RWPE2 (cell line): ENCODE results near the gene VGLL4.
A peak's percentile ranks its signal among the peaks of the same experiment; 100 is the strongest.

Source experiments
- ATAC-seq: fragments of 200-7000 bp; cut with Tn5 transposase; 3 replicates; pipeline ENCODE4 v1.9.1; 2021; ENCODE audit warnings: low read depth
- DNase-seq: peaks from one replicate; pipeline ENCODE4 v3.0.0-alpha.2; 2020; ENCODE audit warnings: low spot score
- H3K27ac ChIP-seq: fragments of 450-650 bp; 2 replicates; pipeline ENCODE4 v1.5.1; 2017; ENCODE audit warnings: mild to moderate bottlenecking; ENCODE audit not compliant: poor library complexity, severe bottlenecking
- H3K27me3 ChIP-seq: fragments of 250-450 bp; sonication (Bioruptor Pico); 2 replicates; pipeline ENCODE4 v1.5.1; 2021; ENCODE audit warnings: mild to moderate bottlenecking, moderate library complexity; ENCODE audit not compliant: insufficient read depth, poor library complexity, severe bottlenecking
- H3K36me3 ChIP-seq: fragments of 250-450 bp; sonication (Bioruptor Pico); 2 replicates; pipeline ENCODE4 v1.5.1; 2020; ENCODE audit warnings: low read depth, mild to moderate bottlenecking, moderate library complexity
- H3K4me1 ChIP-seq: fragments of 250-450 bp; sonication (Bioruptor Pico); 2 replicates; pipeline ENCODE4 v1.5.1; 2021; ENCODE audit warnings: mild to moderate bottlenecking, moderate library complexity; ENCODE audit not compliant: insufficient read depth, poor library complexity, severe bottlenecking
- H3K4me3 ChIP-seq: fragments of 250-450 bp; sonication (Bioruptor Pico); 2 replicates; pipeline ENCODE4 v1.5.1; 2021; ENCODE audit warnings: mild to moderate bottlenecking, moderate library complexity; ENCODE audit not compliant: severe bottlenecking
- H3K9me3 ChIP-seq: fragments of 250-450 bp; sonication (Bioruptor Pico); 2 replicates; pipeline ENCODE4 v1.5.1; 2021; ENCODE audit warnings: mild to moderate bottlenecking, moderate library complexity; ENCODE audit not compliant: severe bottlenecking
- CTCF ChIP-seq: fragments of 450-650 bp; IDR thresholded peaks from one replicate; pipeline ENCODE4 v1.5.1; 2017; ENCODE audit warnings: mild to moderate bottlenecking, moderate library complexity; ENCODE audit not compliant: poor library complexity, severe bottlenecking

VGLL4 gene

GRCh38 chr3:11555881-11556633 is 87.7 kb downstream of the VGLL4 start:
- DNase-seq (peak; percentile 45), ATAC-seq (no peak)
- no peaks in the 10 kb centered on the region for H3K27me3 ChIP-seq
- H3K36me3 ChIP-seq: peaks cover 26% of the 10 kb centered on the region
- no peaks in the 10 kb centered on the region for H3K4me1 ChIP-seq
- no peaks in the 10 kb centered on the region for H3K9me3 ChIP-seq
- no peak for TF ChIP-seq CTCF
- no peak overlapping the region for H3K27ac ChIP-seq
- H3K4me3 ChIP-seq: no peak overlapping the region

GRCh38 chr3:11555211-11555782 is 88.4 kb downstream of the VGLL4 start:
- no peak for TF ChIP-seq CTCF
- Histone ChIP-seq H3K9me3 (no peaks in the 10 kb centered on the region), H3K36me3 (peaks cover 26% of the 10 kb centered on the region), H3K27ac (no peak overlapping the region), H3K4me3 (no peak overlapping the region), H3K4me1 (no peaks in the 10 kb centered on the region), H3K27me3 (no peaks in the 10 kb centered on the region)
- ATAC-seq: no peak
- no peak for DNase-seq

- H3K27ac ChIP-seq: no peak overlapping the region
- no peak for DNase-seq
- TF ChIP-seq CTCF: no peak
- peaks cover 26% of the 10 kb centered on the region for H3K36me3 ChIP-seq
- H3K9me3 ChIP-seq: no peaks in the 10 kb centered on the region
- no peaks in the 10 kb centered on the region for H3K4me1 ChIP-seq
- no peaks in the 10 kb centered on the region for H3K27me3 ChIP-seq
- no peak for ATAC-seq
- H3K4me3 ChIP-seq: no peak overlapping the region
These were observed 89.0 kb downstream of the VGLL4 start for GRCh38 chr3:11554666-11555065.

GRCh38 chr3:11554236-11554610 is 89.5 kb downstream of the VGLL4 start:
- DNase-seq (no peak), ATAC-seq (no peak)
- Histone ChIP-seq H3K4me3 (no peak overlapping the region), H3K9me3 (no peaks in the 10 kb centered on the region), H3K27ac (no peak overlapping the region), H3K27me3 (no peaks in the 10 kb centered on the region), H3K36me3 (peaks cover 26% of the 10 kb centered on the region), H3K4me1 (no peaks in the 10 kb centered on the region)
- TF ChIP-seq CTCF: no peak
